MM.1S (cell line): ENCODE results near the gene RSL1D1.

Experiments used
- DNase-seq: peaks from one replicate; pipeline ENCODE4 v3.0.0-alpha.2; 2015
- H2AFZ ChIP-seq: fragments of 300-600 bp; sonication (generic); 2 replicates; pipeline ENCODE4 v1.6.0; 2016; ENCODE audit warnings: antibody characterized with exemption, low read length
- H3F3A ChIP-seq: fragments of 300-600 bp; sonication (generic); 2 replicates; pipeline ENCODE4 v1.6.1; 2016; ENCODE audit warnings: mild to moderate bottlenecking, antibody characterized with exemption, low read length, moderate library complexity, mixed read lengths; ENCODE audit not compliant: insufficient read depth
- H3K27ac ChIP-seq: fragments of 300-600 bp; sonication (generic); 2 replicates; pipeline ENCODE4 v1.5.1; 2016; ENCODE audit warnings: mild to moderate bottlenecking, low read length
- H3K27me3 ChIP-seq: fragments of 300-600 bp; sonication (generic); replicated peaks from 2 replicates; pipeline ENCODE4 v1.6.0; 2016; ENCODE audit warnings: low read length; ENCODE audit not compliant: insufficient read depth
- H3K36me3 ChIP-seq: fragments of 300-600 bp; sonication (generic); replicated peaks from 2 replicates; pipeline ENCODE4 v1.6.1; 2016; ENCODE audit warnings: mild to moderate bottlenecking, low read length, mixed read lengths; ENCODE audit not compliant: insufficient read depth
- H3K4me1 ChIP-seq: fragments of 300-600 bp; sonication (generic); 2 replicates; pipeline ENCODE4 v1.6.1; 2016; ENCODE audit warnings: low read length, mixed read lengths
- H3K4me2 ChIP-seq: fragments of 300-600 bp; sonication (generic); 2 replicates; pipeline ENCODE4 v1.6.0; 2016; ENCODE audit warnings: low read depth, low read length
- H3K4me3 ChIP-seq: fragments of 300-600 bp; sonication (generic); 2 replicates; pipeline ENCODE4 v1.5.1; 2016; ENCODE audit warnings: low read length, mixed read lengths
- H3K79me2 ChIP-seq: fragments of 300-600 bp; sonication (generic); 2 replicates; pipeline ENCODE4 v1.6.1; 2016; ENCODE audit warnings: mixed run types, low read length, mixed read lengths
- H3K9ac ChIP-seq: fragments of 300-600 bp; sonication (generic); 2 replicates; pipeline ENCODE4 v1.6.1; 2016; ENCODE audit warnings: low read length, mixed read lengths
- H3K9me2 ChIP-seq: fragments of 300-600 bp; sonication (generic); replicated peaks from 2 replicates; pipeline ENCODE4 v1.6.1; 2016; ENCODE audit warnings: mild to moderate bottlenecking, low read length, mixed read lengths; ENCODE audit not compliant: insufficient read depth
- H3K9me3 ChIP-seq: fragments of 300-600 bp; sonication (generic); replicated peaks from 2 replicates; pipeline ENCODE4 v1.6.1; 2016; ENCODE audit warnings: mild to moderate bottlenecking, low read length, mixed read lengths; ENCODE audit not compliant: insufficient read depth
- H4K20me1 ChIP-seq: fragments of 300-600 bp; sonication (generic); 2 replicates; pipeline ENCODE4 v1.6.1; 2016; ENCODE audit warnings: mild to moderate bottlenecking, low read length, moderate library complexity, mixed read lengths; ENCODE audit not compliant: insufficient read depth
- CTCF ChIP-seq: fragments of 300-600 bp; sonication (generic); IDR thresholded peaks from 2 replicates; pipeline ENCODE4 v1.5.1; 2016; ENCODE audit warnings: antibody characterized with exemption, low read length, mixed read lengths
- EZH2 ChIP-seq: fragments of 300-600 bp; sonication (generic); optimal IDR thresholded peaks from 2 replicates; pipeline ENCODE3; 2017; ENCODE audit warnings: low read depth, mild to moderate bottlenecking, antibody characterized with exemption, low read length, mixed read lengths
- EZH2phosphoT487 ChIP-seq: fragments of 300-600 bp; sonication (generic); IDR thresholded peaks from 2 replicates; pipeline ENCODE4 v1.6.1; 2018; ENCODE audit warnings: antibody characterized with exemption, low read length

Gene RSL1D1

GRCh38 chr16:11893571-11893970 is 42.2 kb upstream of the RSL1D1 start:
- peaks cover 12% of the 10 kb centered on the region; the same call in 1 of the 2 replicates for H3K36me3 ChIP-seq
- H3F3A ChIP-seq: 0 out of 2 replicates have a peak, but pooled peaks cover 3% of the 10 kb centered on the region
- no peaks in the 10 kb centered on the region for H3K4me1 ChIP-seq
- H3K79me2 ChIP-seq: peaks cover 68% of the 10 kb centered on the region
- no peaks in the 10 kb centered on the region for H3K9me2 ChIP-seq
- no peak overlapping the region for H3K4me2 ChIP-seq
- TF ChIP-seq EZH2phosphoT487: no peak
- no peak for TF ChIP-seq EZH2
- no peak for TF ChIP-seq CTCF
- no peak overlapping the region for H3K4me3 ChIP-seq
- no peaks in the 10 kb centered on the region for H3K27me3 ChIP-seq
- H3K9ac ChIP-seq: no peak overlapping the region
- no peak for DNase-seq
- no peaks in the 10 kb centered on the region for H3K9me3 ChIP-seq
- H2AFZ ChIP-seq: no peak overlapping the region
- H3K27ac ChIP-seq: no peak overlapping the region
- peaks cover 11% of the 10 kb centered on the region; the same call in 1 of the 2 replicates for H4K20me1 ChIP-seq

GRCh38 chr16:11892761-11893160 is 41.4 kb upstream of the RSL1D1 start:
- Histone ChIP-seq H3K4me1 (no peaks in the 10 kb centered on the region), H3K9me2 (no peaks in the 10 kb centered on the region), H3K36me3 (peaks cover 13% of the 10 kb centered on the region; the same call in 1 of the 2 replicates), H3K79me2 (peaks cover 60% of the 10 kb centered on the region), H4K20me1 (peaks cover 4% of the 10 kb centered on the region; the same call in 1 of the 2 replicates), H3K27me3 (no peaks in the 10 kb centered on the region), H3K27ac (no peak overlapping the region), H2AFZ (no peak overlapping the region), H3K4me2 (no peak overlapping the region), H3K4me3 (no peak overlapping the region), H3F3A (no peaks in the 10 kb centered on the region), H3K9ac (no peak overlapping the region), H3K9me3 (no peaks in the 10 kb centered on the region)
- DNase-seq: no peak
- TF ChIP-seq EZH2phosphoT487: no peak
- no peak for TF ChIP-seq EZH2
- TF ChIP-seq CTCF: no peak

- Histone ChIP-seq H3K9me2 (no peaks in the 10 kb centered on the region), H4K20me1 (peaks cover 6% of the 10 kb centered on the region; the same call in 1 of the 2 replicates), H3F3A (0 out of 2 replicates have a peak, but pooled peaks cover 7% of the 10 kb centered on the region), H2AFZ (no peak overlapping the region), H3K27ac (no peak overlapping the region), H3K9ac (no peak overlapping the region), H3K9me3 (no peaks in the 10 kb centered on the region), H3K79me2 (peaks cover 53% of the 10 kb centered on the region), H3K4me1 (no peaks in the 10 kb centered on the region), H3K27me3 (no peaks in the 10 kb centered on the region), H3K4me3 (no peak overlapping the region), H3K4me2 (no peak overlapping the region), H3K36me3 (peaks cover 21% of the 10 kb centered on the region; the same call in 1 of the 2 replicates)
- DNase-seq: no peak
- TF ChIP-seq CTCF (no peak), EZH2phosphoT487 (no peak)
Observed at GRCh38 chr16:11890231-11890965, 39.1 kb upstream of the RSL1D1 start.
